ENCODE measurements around the gene LDLRAD4. TPM values are rescaled to one million over a fixed set of nuclear protein-coding genes. Genes with fewer than 3 reads are reported as not detected.
A peak's percentile ranks its signal among the peaks of the same experiment; 100 is the strongest.

Gene LDLRAD4
- total RNA-seq, 6 donors from 2014 or later: 19.5 to 26.6 (median 24.4) TPM

- no peak overlapping the region for H3K4me3 ChIP-seq
- no peaks in the 10 kb centered on the region for H3K36me3 ChIP-seq
- WGBS, 2 donors: 91 to 94% methylated on average over 4 of the region's 4 CpGs
- H3K4me1 ChIP-seq: peaks cover 0 to 5% (median 0%) of the 10 kb centered on the region in 4 donors
- H3K9me3 ChIP-seq: no peaks in the 10 kb centered on the region
- no peak for ATAC-seq (ENCODE audit: low FRiP score in 2 of 2)
- no peak overlapping the region for H3K27ac ChIP-seq
- H3K27me3 ChIP-seq: no peaks in the 10 kb centered on the region
- TF ChIP-seq, protein P1, sequence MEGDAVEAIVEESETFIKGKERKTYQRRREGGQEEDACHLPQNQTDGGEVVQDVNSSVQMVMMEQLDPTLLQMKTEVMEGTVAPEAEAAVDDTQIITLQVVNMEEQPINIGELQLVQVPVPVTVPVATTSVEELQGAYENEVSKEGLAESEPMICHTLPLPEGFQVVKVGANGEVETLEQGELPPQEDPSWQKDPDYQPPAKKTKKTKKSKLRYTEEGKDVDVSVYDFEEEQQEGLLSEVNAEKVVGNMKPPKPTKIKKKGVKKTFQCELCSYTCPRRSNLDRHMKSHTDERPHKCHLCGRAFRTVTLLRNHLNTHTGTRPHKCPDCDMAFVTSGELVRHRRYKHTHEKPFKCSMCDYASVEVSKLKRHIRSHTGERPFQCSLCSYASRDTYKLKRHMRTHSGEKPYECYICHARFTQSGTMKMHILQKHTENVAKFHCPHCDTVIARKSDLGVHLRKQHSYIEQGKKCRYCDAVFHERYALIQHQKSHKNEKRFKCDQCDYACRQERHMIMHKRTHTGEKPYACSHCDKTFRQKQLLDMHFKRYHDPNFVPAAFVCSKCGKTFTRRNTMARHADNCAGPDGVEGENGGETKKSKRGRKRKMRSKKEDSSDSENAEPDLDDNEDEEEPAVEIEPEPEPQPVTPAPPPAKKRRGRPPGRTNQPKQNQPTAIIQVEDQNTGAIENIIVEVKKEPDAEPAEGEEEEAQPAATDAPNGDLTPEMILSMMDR (IDR thresholded peaks at IDR 0.05): no peak
- TF ChIP-seq EP300 (IDR thresholded peaks at IDR 0.05) (no peak), POLR2AphosphoS5 (IDR thresholded peaks at IDR 0.05) (no peak), POLR2A (IDR thresholded peaks at IDR 0.05) (no peak)
- no peak for DNase-seq
Measured at GRCh38 chr18:13187498-13187897, 31.1 kb upstream of the LDLRAD4 start.

- no peak for DNase-seq
- TF ChIP-seq, protein P1 (IDR thresholded peaks at IDR 0.05): no peak
- TF ChIP-seq POLR2A (IDR thresholded peaks at IDR 0.05): no peak
- no peak for TF ChIP-seq POLR2AphosphoS5 (IDR thresholded peaks at IDR 0.05)
- TF ChIP-seq EP300 (IDR thresholded peaks at IDR 0.05): no peak
- Histone ChIP-seq H3K4me1 (peaks cover 0 to 5% (median 0%) of the 10 kb centered on the region in 4 donors), H3K27me3 (no peaks in the 10 kb centered on the region), H3K36me3 (no peaks in the 10 kb centered on the region), H3K27ac (no peak overlapping the region), H3K4me3 (no peak overlapping the region), H3K9me3 (no peaks in the 10 kb centered on the region)
- 58 to 63% methylated on average over 3 of the region's 3 CpGs for WGBS, 2 donors
- no peak for ATAC-seq (ENCODE audit: low FRiP score in 2 of 2)
Measured at GRCh38 chr18:13191031-13191430, 27.5 kb upstream of the LDLRAD4 start.

DNA sequence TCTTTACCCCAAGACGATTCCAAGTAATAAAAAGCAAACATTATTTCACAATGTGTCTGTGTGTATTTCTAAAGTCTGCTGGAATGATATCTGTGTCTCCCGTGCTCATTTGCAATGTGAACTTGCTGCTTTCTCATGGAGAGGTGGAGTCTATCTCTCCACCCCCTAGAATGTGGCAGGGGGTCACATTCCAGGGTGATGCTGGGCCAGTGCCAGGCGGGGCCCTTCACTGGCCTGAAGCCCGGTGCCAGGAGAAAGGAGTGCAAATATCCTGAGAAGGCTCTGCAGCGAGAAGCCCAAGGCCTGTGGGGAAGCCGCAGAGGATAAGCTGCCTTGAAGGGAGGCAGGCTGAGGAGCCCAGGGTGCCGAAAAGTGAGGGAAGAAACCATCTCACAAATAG is 26.8 kb upstream of the LDLRAD4 start:
- no peak for ATAC-seq (ENCODE audit: low FRiP score in 2 of 2)
- no peaks in the 10 kb centered on the region for H3K9me3 ChIP-seq
- H3K27me3 ChIP-seq: no peaks in the 10 kb centered on the region

GRCh38 chr18:13192970-13193369 is 25.6 kb upstream of the LDLRAD4 start:
- Histone ChIP-seq H3K27ac (no peak overlapping the region), H3K4me3 (no peak overlapping the region), H3K27me3 (no peaks in the 10 kb centered on the region), H3K4me1 (peaks cover 0 to 5% (median 0%) of the 10 kb centered on the region in 4 donors), H3K36me3 (no peaks in the 10 kb centered on the region), H3K9me3 (no peaks in the 10 kb centered on the region)
- 84 to 86% methylated on average over 2 of the region's 2 CpGs for WGBS, 2 donors
- ATAC-seq (ENCODE audit: low FRiP score in 2 of 2) (no peak), DNase-seq (no peak)
- TF ChIP-seq, protein P1 (IDR thresholded peaks at IDR 0.05): no peak
- TF ChIP-seq POLR2A (IDR thresholded peaks at IDR 0.05): no peak
- TF ChIP-seq EP300 (IDR thresholded peaks at IDR 0.05): no peak
- no peak for TF ChIP-seq POLR2AphosphoS5 (IDR thresholded peaks at IDR 0.05)

More for the DNA sequence above, 26.8 kb upstream of the LDLRAD4 start:
- peak in 1 of 2 donors; percentile 79 for DNase-seq
- Histone ChIP-seq H3K27ac (no peak overlapping the region), H3K36me3 (no peaks in the 10 kb centered on the region), H3K4me1 (peaks cover 0 to 5% (median 0%) of the 10 kb centered on the region in 4 donors), H3K4me3 (no peak overlapping the region)
- TF ChIP-seq, protein P1 (IDR thresholded peaks at IDR 0.05): no peak
- TF ChIP-seq EP300 (IDR thresholded peaks at IDR 0.05) (no peak), POLR2A (IDR thresholded peaks at IDR 0.05) (no peak), POLR2AphosphoS5 (IDR thresholded peaks at IDR 0.05) (no peak)
- WGBS, 2 donors: 41 to 44% methylated on average over 7 of the region's 7 CpGs

DNA sequence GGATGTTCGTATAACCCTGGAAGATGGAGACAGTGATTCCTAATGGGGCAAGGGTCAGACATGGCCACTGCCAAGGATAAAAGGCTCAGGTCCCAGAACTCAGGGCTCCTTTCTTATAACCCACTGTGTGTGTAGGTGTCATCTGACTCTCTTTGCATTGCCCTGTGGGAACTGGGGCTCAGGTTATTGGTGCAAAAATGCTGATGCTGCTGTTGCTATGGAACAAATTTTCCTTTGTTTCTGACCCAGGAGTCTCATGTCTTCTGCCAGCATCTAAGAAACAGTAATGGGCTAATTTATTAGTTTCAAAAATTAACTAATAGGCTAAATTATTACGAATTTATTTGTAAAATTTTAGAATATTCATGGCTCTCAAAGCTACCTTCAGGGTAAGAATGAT is 24.3 kb upstream of the LDLRAD4 start:
- no peaks in the 10 kb centered on the region for H3K36me3 ChIP-seq
- peaks cover 0 to 8% (median 2%) of the 10 kb centered on the region in 4 donors for H3K9me3 ChIP-seq
- H3K27ac ChIP-seq: no peak overlapping the region
- TF ChIP-seq EP300 (IDR thresholded peaks at IDR 0.05) (no peak), POLR2AphosphoS5 (IDR thresholded peaks at IDR 0.05) (no peak), POLR2A (IDR thresholded peaks at IDR 0.05) (no peak)
- TF ChIP-seq, protein P1 (IDR thresholded peaks at IDR 0.05): no peak
- no peak overlapping the region for H3K4me3 ChIP-seq
- no peaks in the 10 kb centered on the region for H3K27me3 ChIP-seq
- peaks cover 0 to 5% (median 0%) of the 10 kb centered on the region in 4 donors for H3K4me1 ChIP-seq
- 47 to 81% methylated on average over 2 of the region's 2 CpGs for WGBS, 2 donors
- ATAC-seq (ENCODE audit: low FRiP score in 2 of 2): no peak
- no peak for DNase-seq

Data from upper lobe of left lung (tissue), 6 donors.